ENCODE results near the gene GCGR.

GCGR gene

DNA sequence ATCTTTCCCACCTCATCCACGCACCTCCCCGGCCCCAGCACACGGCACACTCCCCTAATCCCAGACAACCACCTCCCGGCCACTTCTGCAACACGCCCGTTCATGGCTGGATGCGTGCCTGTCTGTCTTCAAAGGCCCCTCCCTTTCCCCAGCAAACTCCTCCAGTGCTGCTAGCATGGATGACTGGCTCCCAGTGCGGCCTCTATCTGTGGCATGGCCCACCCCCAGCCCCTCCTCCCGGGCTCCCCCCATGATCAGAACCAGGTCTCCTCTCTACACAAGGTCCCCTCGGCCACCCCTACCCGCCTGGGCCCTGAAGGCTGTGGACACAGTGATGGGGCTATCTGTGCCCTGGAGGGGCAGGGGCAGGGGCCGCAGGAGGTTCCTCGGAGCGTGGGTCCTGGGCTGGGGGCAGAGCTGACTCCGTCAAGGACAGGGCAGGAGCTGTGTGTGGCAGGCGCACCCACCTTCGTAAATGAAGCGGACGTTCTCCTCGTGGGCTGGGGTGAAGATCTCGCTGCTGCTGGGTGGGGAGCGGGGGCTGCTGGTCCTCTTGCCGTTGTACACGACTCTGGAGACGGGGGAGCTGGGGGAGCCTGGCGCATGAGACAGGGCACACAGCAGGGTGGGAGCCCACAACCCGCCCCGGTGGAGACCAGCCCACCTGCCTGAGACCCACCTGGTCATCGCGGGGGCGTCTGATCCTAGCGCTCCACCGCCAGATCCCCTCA, 20.0 kb downstream of the GCGR start:
- Histone ChIP-seq H3K4me2 (ENCODE audit: low read length) (no peak overlapping the region), H2BK5ac (ENCODE audit: low read depth, low read length, poor library complexity) (no peak overlapping the region), H4K91ac (ENCODE audit: low read depth, low read length) (no peak overlapping the region), H3K9me3 (ENCODE audit: insufficient read depth, low read depth, low read length) (peaks cover 4% of the 10 kb centered on the region), H4K8ac (ENCODE audit: low read depth, low read length) (no peak overlapping the region), H2BK12ac (ENCODE audit: low read length) (no peak overlapping the region), H3K4me3 (ENCODE audit: low read depth, low read length) (no peak overlapping the region), H2BK120ac (ENCODE audit: insufficient read depth, low read length, poor library complexity) (no peak overlapping the region), H3K14ac (ENCODE audit: low read length) (no peak overlapping the region), H3K23ac (ENCODE audit: low read length) (no peak overlapping the region), H3K4me1 (ENCODE audit: control insufficient read depth in 1 of 2, insufficient read depth in 2 of 2, low read length in 2 of 2) (peaks cover 0 to 2% of the 10 kb centered on the region in 2 experiments), H3K18ac (ENCODE audit: low read length) (no peak overlapping the region), H3K27ac (ENCODE audit: low read depth, low read length) (no peak overlapping the region), H2AFZ (ENCODE audit: insufficient read depth, low read length, poor library complexity) (no peak overlapping the region), H2AK5ac (ENCODE audit: low read length) (no peak overlapping the region), H3K36me3 (ENCODE audit: control insufficient read depth in 1 of 2, insufficient read depth in 2 of 2, low read length in 2 of 2) (peaks cover 29 to 32% of the 10 kb centered on the region in 2 experiments), H3K4ac (ENCODE audit: low read depth, low read length) (no peak overlapping the region), H3K27me3 (ENCODE audit: insufficient read depth, low read length) (no peaks in the 10 kb centered on the region), H3K79me2 (ENCODE audit: control insufficient read depth, insufficient read depth, low read length, poor library complexity) (no peaks in the 10 kb centered on the region), H3K9ac (ENCODE audit: low read length) (no peak overlapping the region), H3K79me1 (ENCODE audit: low read length) (no peaks in the 10 kb centered on the region), H4K12ac (ENCODE audit: low read depth, low read length) (no peak overlapping the region)
- DNase-seq: no peak
- WGBS (ENCODE audit: extremely low coverage, insufficient coverage, insufficient read length): no CpG with 5 or more reads among the region's 33 CpGs

DNA sequence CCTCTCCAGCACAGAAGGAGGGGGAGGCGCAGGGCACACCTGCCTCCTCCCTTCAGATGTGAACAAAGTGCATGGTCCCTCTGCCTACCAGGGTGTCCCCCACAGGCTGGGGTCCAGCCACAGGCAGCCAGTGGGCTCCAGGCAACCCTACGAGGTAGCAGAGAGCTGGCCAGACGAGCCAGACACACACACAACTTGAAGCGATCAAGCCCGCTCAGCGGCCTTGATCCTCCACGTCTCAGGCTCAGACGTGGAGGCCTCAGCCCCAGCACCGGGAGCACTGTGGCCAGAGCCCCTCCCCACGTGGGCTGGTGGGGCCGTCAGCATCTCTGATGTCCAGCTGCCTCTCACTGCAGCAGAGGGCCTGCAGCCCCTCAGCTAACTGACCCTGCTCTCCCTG, 20.6 kb downstream of the GCGR start:
- Histone ChIP-seq H3K9me3 (ENCODE audit: insufficient read depth, low read depth, low read length) (no peaks in the 10 kb centered on the region), H3K36me3 (ENCODE audit: control insufficient read depth in 1 of 2, insufficient read depth in 2 of 2, low read length in 2 of 2) (peaks cover 29 to 32% of the 10 kb centered on the region in 2 experiments), H2AFZ (ENCODE audit: insufficient read depth, low read length, poor library complexity) (no peak overlapping the region), H2AK5ac (ENCODE audit: low read length) (no peak overlapping the region), H3K27me3 (ENCODE audit: insufficient read depth, low read length) (no peaks in the 10 kb centered on the region), H3K27ac (ENCODE audit: low read depth, low read length) (no peak overlapping the region), H3K4me3 (ENCODE audit: low read depth, low read length) (no peak overlapping the region), H2BK12ac (ENCODE audit: low read length) (no peak overlapping the region), H3K18ac (ENCODE audit: low read length) (no peak overlapping the region), H3K9ac (ENCODE audit: low read length) (no peak overlapping the region), H3K23ac (ENCODE audit: low read length) (no peak overlapping the region), H3K79me2 (ENCODE audit: control insufficient read depth, insufficient read depth, low read length, poor library complexity) (no peaks in the 10 kb centered on the region), H3K79me1 (ENCODE audit: low read length) (no peaks in the 10 kb centered on the region), H4K91ac (ENCODE audit: low read depth, low read length) (no peak overlapping the region), H3K14ac (ENCODE audit: low read length) (no peak overlapping the region), H4K8ac (ENCODE audit: low read depth, low read length) (no peak overlapping the region), H3K4me2 (ENCODE audit: low read length) (no peak overlapping the region), H3K4me1 (ENCODE audit: control insufficient read depth in 1 of 2, insufficient read depth in 2 of 2, low read length in 2 of 2) (peaks cover 0 to 2% of the 10 kb centered on the region in 2 experiments), H2BK120ac (ENCODE audit: insufficient read depth, low read length, poor library complexity) (no peak overlapping the region), H4K12ac (ENCODE audit: low read depth, low read length) (no peak overlapping the region), H3K4ac (ENCODE audit: low read depth, low read length) (no peak overlapping the region), H2BK5ac (ENCODE audit: low read depth, low read length, poor library complexity) (no peak overlapping the region)
- DNase-seq: no peak
- WGBS (ENCODE audit: extremely low coverage, insufficient coverage, insufficient read length): no CpG with 5 or more reads among the region's 11 CpGs

DNA sequence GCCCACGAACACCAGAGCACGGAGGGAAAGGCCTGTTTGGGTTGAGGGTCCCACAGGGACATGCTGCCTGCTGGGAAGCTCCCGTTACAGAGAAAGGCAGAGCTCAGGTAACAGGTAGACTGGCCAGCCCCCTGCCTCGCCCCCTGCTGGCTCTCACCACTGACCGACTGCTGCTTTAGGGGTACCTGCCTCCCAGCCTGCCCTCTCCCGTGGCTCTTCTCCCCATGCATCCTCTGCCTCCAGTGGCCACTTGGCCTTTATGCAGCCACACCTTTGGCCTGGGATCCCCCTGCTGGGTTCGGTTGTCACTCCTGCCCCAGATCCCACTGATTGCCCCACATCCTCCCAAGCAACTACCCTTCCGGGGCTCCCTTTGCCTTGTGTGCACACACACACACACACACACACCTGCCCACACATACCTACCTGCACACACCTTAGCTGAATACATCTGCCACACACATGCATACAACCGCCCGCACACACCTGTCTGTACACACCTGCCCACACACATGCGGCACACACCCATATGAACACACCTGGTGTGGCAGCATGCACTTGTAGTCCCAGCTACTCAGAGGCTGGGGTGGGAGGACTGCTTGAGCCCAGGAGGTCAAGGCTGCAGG, 22.0 kb downstream of the GCGR start:
- Histone ChIP-seq H2BK12ac (ENCODE audit: low read length) (no peak overlapping the region), H3K4ac (ENCODE audit: low read depth, low read length) (no peak overlapping the region), H2AFZ (ENCODE audit: insufficient read depth, low read length, poor library complexity) (no peak overlapping the region), H3K27ac (ENCODE audit: low read depth, low read length) (no peak overlapping the region), H3K14ac (ENCODE audit: low read length) (no peak overlapping the region), H3K4me2 (ENCODE audit: low read length) (no peak overlapping the region), H3K27me3 (ENCODE audit: insufficient read depth, low read length) (no peaks in the 10 kb centered on the region), H3K4me3 (ENCODE audit: low read depth, low read length) (no peak overlapping the region), H4K8ac (ENCODE audit: low read depth, low read length) (no peak overlapping the region), H3K79me2 (ENCODE audit: control insufficient read depth, insufficient read depth, low read length, poor library complexity) (no peaks in the 10 kb centered on the region), H4K91ac (ENCODE audit: low read depth, low read length) (no peak overlapping the region), H3K36me3 (ENCODE audit: control insufficient read depth in 1 of 2, insufficient read depth in 2 of 2, low read length in 2 of 2) (peaks cover 34 to 36% of the 10 kb centered on the region in 2 experiments), H3K4me1 (ENCODE audit: control insufficient read depth in 1 of 2, insufficient read depth in 2 of 2, low read length in 2 of 2) (peaks cover 0 to 2% of the 10 kb centered on the region in 2 experiments), H3K18ac (ENCODE audit: low read length) (no peak overlapping the region), H2AK5ac (ENCODE audit: low read length) (no peak overlapping the region), H4K12ac (ENCODE audit: low read depth, low read length) (no peak overlapping the region), H3K79me1 (ENCODE audit: low read length) (no peaks in the 10 kb centered on the region), H2BK120ac (ENCODE audit: insufficient read depth, low read length, poor library complexity) (no peak overlapping the region), H3K9me3 (ENCODE audit: insufficient read depth, low read depth, low read length) (no peaks in the 10 kb centered on the region), H3K23ac (ENCODE audit: low read length) (no peak overlapping the region), H2BK5ac (ENCODE audit: low read depth, low read length, poor library complexity) (no peak overlapping the region), H3K9ac (ENCODE audit: low read length) (no peak overlapping the region)
- DNase-seq: no peak
- WGBS (ENCODE audit: extremely low coverage, insufficient coverage, insufficient read length): no CpG with 5 or more reads among the region's 11 CpGs

DNA sequence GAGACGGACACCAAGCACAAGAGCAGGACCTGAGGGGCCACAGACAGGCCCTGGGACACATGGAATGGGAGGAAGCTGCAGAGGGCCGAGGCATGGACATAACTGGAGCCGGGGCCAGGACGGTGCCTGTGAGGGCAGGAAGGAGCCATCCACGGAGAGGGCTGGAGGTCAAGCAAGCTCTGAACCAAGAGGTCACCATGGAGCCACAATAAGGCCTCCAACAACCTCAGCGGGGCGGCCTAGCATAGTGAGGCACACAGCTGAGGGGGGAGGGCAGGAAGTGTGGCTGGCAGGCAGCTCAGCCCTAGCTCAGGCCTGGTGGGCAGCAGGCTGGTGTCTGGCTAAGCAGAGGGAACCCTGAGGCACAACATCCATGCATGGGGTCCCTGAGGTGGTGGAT, 24.7 kb downstream of the GCGR start:
- Histone ChIP-seq H3K14ac (ENCODE audit: low read length) (no peak overlapping the region), H3K27me3 (ENCODE audit: insufficient read depth, low read length) (no peaks in the 10 kb centered on the region), H4K12ac (ENCODE audit: low read depth, low read length) (no peak overlapping the region), H3K9me3 (ENCODE audit: insufficient read depth, low read depth, low read length) (no peaks in the 10 kb centered on the region), H3K79me2 (ENCODE audit: control insufficient read depth, insufficient read depth, low read length, poor library complexity) (peaks cover 14% of the 10 kb centered on the region), H4K8ac (ENCODE audit: low read depth, low read length) (no peak overlapping the region), H2AK5ac (ENCODE audit: low read length) (no peak overlapping the region), H3K4ac (ENCODE audit: low read depth, low read length) (no peak overlapping the region), H3K4me1 (ENCODE audit: control insufficient read depth in 1 of 2, insufficient read depth in 2 of 2, low read length in 2 of 2) (peaks cover 7 to 9% of the 10 kb centered on the region in 2 experiments), H2AFZ (ENCODE audit: insufficient read depth, low read length, poor library complexity) (no peak overlapping the region), H4K91ac (ENCODE audit: low read depth, low read length) (no peak overlapping the region), H3K4me2 (ENCODE audit: low read length) (no peak overlapping the region), H2BK12ac (ENCODE audit: low read length) (no peak overlapping the region), H2BK5ac (ENCODE audit: low read depth, low read length, poor library complexity) (no peak overlapping the region), H3K9ac (ENCODE audit: low read length) (no peak overlapping the region), H3K79me1 (ENCODE audit: low read length) (peaks cover 11% of the 10 kb centered on the region), H3K18ac (ENCODE audit: low read length) (no peak overlapping the region), H3K4me3 (ENCODE audit: low read depth, low read length) (no peak overlapping the region), H3K36me3 (ENCODE audit: control insufficient read depth in 1 of 2, insufficient read depth in 2 of 2, low read length in 2 of 2) (peaks cover 16 to 18% of the 10 kb centered on the region in 2 experiments), H3K23ac (ENCODE audit: low read length) (no peak overlapping the region), H2BK120ac (ENCODE audit: insufficient read depth, low read length, poor library complexity) (no peak overlapping the region), H3K27ac (ENCODE audit: low read depth, low read length) (no peak overlapping the region)
- no CpG with 5 or more reads among the region's 7 CpGs for WGBS (ENCODE audit: extremely low coverage, insufficient coverage, insufficient read length)
- no peak for DNase-seq
